Tibial nerve (tissue), 4 donors: Measurements from ENCODE around the gene HENMT1. TPM values are rescaled to one million over a fixed set of nuclear protein-coding genes. Genes with fewer than 3 reads are reported as not detected.

Experiments
- DNase-seq, 2 donors: peaks; one replicate each; pipeline ENCODE4 v3.0.0-alpha.2; 2019; ENCODE audit warnings: low spot score in 2 of 2
- H3K27ac ChIP-seq, 4 donors: fragments of 200-600 bp; sonication (generic) in 3 of 4; one replicate each; pipeline ENCODE4 v1.5.1; 2017 to 2019; ENCODE audit warnings: mild to moderate bottlenecking in 1 of 4
- H3K27me3 ChIP-seq, 2 donors: fragments of 200-600 bp; sonication (generic) in 1 of 2; one replicate each; pipeline versions ENCODE4 v1.5.1 to v1.6.0; 2017 to 2019
- H3K36me3 ChIP-seq, 3 donors: fragments of 200-600 bp; sonication (generic); one replicate each; pipeline ENCODE4 v1.5.1; 2018 to 2019
- H3K4me1 ChIP-seq, 4 donors: fragments of 200-600 bp; sonication (generic) in 3 of 4; one replicate each; pipeline ENCODE4 v1.5.1; 2017 to 2019
- H3K4me3 ChIP-seq, 4 donors: fragments of 200-600 bp; sonication (generic) in 3 of 4; one replicate each; pipeline ENCODE4 v1.5.1; 2017 to 2019; ENCODE audit warnings: mild to moderate bottlenecking in 1 of 4, moderate library complexity in 1 of 4
- H3K9me3 ChIP-seq, 4 donors: fragments of 200-600 bp; sonication (generic) in 3 of 4; one replicate each; pipeline ENCODE4 v1.5.1; 2017 to 2019
- CTCF ChIP-seq, 5 experiments: fragments of 200-600 bp in 3 of 5; fragments of 450-650 bp in 2 of 5; sonication (generic) in 3 of 5; IDR thresholded peaks; one replicate each; pipeline ENCODE4 v1.5.1; 2016 to 2019; ENCODE audit warnings: antibody characterized with exemption in 5 of 5, mild to moderate bottlenecking in 3 of 5, moderate library complexity in 2 of 5
- EP300 ChIP-seq, 2 donors: sonication (generic); formaldehyde crosslinking; IDR thresholded peaks; one replicate each; pipeline ENCODE4 v1.6.1; 2017; ENCODE audit warnings: antibody characterized with exemption in 2 of 2, mild to moderate bottlenecking in 1 of 2
- POLR2A ChIP-seq, 2 donors: fragments of 450-650 bp; IDR thresholded peaks; one replicate each; pipeline ENCODE4 v1.6.1; 2017; ENCODE audit warnings: antibody characterized with exemption in 2 of 2, mild to moderate bottlenecking in 2 of 2, moderate library complexity in 2 of 2
- WGBS, 2 donors: methylation state at CpG; one replicate each; pipeline ENCODE4 v1.1.5; 2018; 5-methylcytosine and 5-hydroxymethylcytosine counted together
- total RNA-seq, 4 donors: library from RNA; depleted of rRNA; stranded (reverse); fragments of >200 nt; gene quantifications; one replicate each; pipeline ENCODE4 v1.1.0, GENCODE V29; 2016

Gene HENMT1
- total RNA-seq, 4 donors from 2014 or later: 1.2 to 3.7 (median 2.4) TPM

- peaks cover 0 to 18% (median 0%) of the 10 kb centered on the region in 3 donors for H3K36me3 ChIP-seq
- H3K4me3 ChIP-seq: no peak overlapping the region
- H3K4me1 ChIP-seq: peaks cover 0 to 8% (median 0%) of the 10 kb centered on the region in 4 donors
- no peaks in the 10 kb centered on the region for H3K9me3 ChIP-seq
- H3K27me3 ChIP-seq: no peaks in the 10 kb centered on the region
- no peak for DNase-seq
- no peak for TF ChIP-seq EP300 (IDR thresholded peaks at IDR 0.05)
- no peak for TF ChIP-seq POLR2A (IDR thresholded peaks at IDR 0.05)
- TF ChIP-seq CTCF (IDR thresholded peaks at IDR 0.05): no peak
- H3K27ac ChIP-seq: no peak overlapping the region
These were observed 54.4 kb downstream of the HENMT1 start for GRCh38 chr1:108606478-108606877.

- peaks cover 0 to 8% (median 0%) of the 10 kb centered on the region in 4 donors for H3K4me1 ChIP-seq
- H3K4me3 ChIP-seq: no peak overlapping the region
- peaks cover 0 to 18% (median 0%) of the 10 kb centered on the region in 3 donors for H3K36me3 ChIP-seq
- H3K27me3 ChIP-seq: no peaks in the 10 kb centered on the region
- H3K9me3 ChIP-seq: no peaks in the 10 kb centered on the region
- H3K27ac ChIP-seq: no peak overlapping the region
- DNase-seq: no peak
- TF ChIP-seq EP300 (IDR thresholded peaks at IDR 0.05): no peak
These were observed 55.3 kb downstream of the HENMT1 start for GRCh38 chr1:108605633-108606032.

GRCh38 chr1:108601708-108602410 lies 59.0 kb downstream of the HENMT1 start:
- H3K4me3 ChIP-seq: no peak overlapping the region
- 88 to 95% methylated on average over 1 of the region's 1 CpG for WGBS, 2 donors
- H3K27ac ChIP-seq: no peak overlapping the region
- no peak for TF ChIP-seq EP300 (IDR thresholded peaks at IDR 0.05)
- H3K36me3 ChIP-seq: peaks cover 0 to 14% (median 0%) of the 10 kb centered on the region in 3 donors
- peaks cover 0 to 4% (median 0%) of the 10 kb centered on the region in 4 donors for H3K4me1 ChIP-seq
- H3K9me3 ChIP-seq: no peaks in the 10 kb centered on the region
- no peaks in the 10 kb centered on the region for H3K27me3 ChIP-seq
- no peak for DNase-seq

- Histone ChIP-seq H3K9me3 (no peaks in the 10 kb centered on the region), H3K4me3 (no peak overlapping the region), H3K27ac (no peak overlapping the region), H3K4me1 (peaks cover 0 to 17% (median 0%) of the 10 kb centered on the region in 4 donors), H3K36me3 (peaks cover 0 to 14% (median 0%) of the 10 kb centered on the region in 3 donors), H3K27me3 (no peaks in the 10 kb centered on the region)
- no peak for DNase-seq
- TF ChIP-seq EP300 (IDR thresholded peaks at IDR 0.05) (no peak), POLR2A (IDR thresholded peaks at IDR 0.05) (no peak), CTCF (IDR thresholded peaks at IDR 0.05) (no peak)
- 64 to 67% methylated on average over 4 of the region's 4 CpGs for WGBS, 2 donors
These were observed 60.4 kb downstream of the HENMT1 start for GRCh38 chr1:108600504-108600903.

- no peak overlapping the region for H3K4me3 ChIP-seq
- TF ChIP-seq CTCF (IDR thresholded peaks at IDR 0.05) (no peak), EP300 (IDR thresholded peaks at IDR 0.05) (no peak), POLR2A (IDR thresholded peaks at IDR 0.05) (no peak)
- DNase-seq: no peak
- H3K9me3 ChIP-seq: no peaks in the 10 kb centered on the region
- no peaks in the 10 kb centered on the region for H3K27me3 ChIP-seq
- H3K4me1 ChIP-seq: peaks cover 0 to 23% (median 0%) of the 10 kb centered on the region in 4 donors
- H3K36me3 ChIP-seq: peaks cover 0 to 5% (median 0%) of the 10 kb centered on the region in 3 donors
- H3K27ac ChIP-seq: no peak overlapping the region
- WGBS, 2 donors: 94 to 100% methylated on average over 1 of the region's 1 CpG
These were observed 62.6 kb downstream of the HENMT1 start for GRCh38 chr1:108598340-108598739.

Other genes with a start within 250 kb of the HENMT1 start
- gene NBPF6, start 210.8 kb downstream of the HENMT1 start, total RNA-seq: 1 to 10 TPM in 1 of 4 donors, not detected in 3; 1.2 TPM
- gene EEIG2, start 101.0 kb downstream of the HENMT1 start, total RNA-seq: 10 to 100 TPM; 14.1 to 20.5 (median 18.1) TPM
- gene PRPF38B, start 31.2 kb upstream of the HENMT1 start, total RNA-seq: 10 to 100 TPM; 25.7 to 34.1 (median 29.3) TPM
- not detected for gene FNDC7, start 51.8 kb upstream of the HENMT1 start, total RNA-seq
- 10 to 100 TPM; 51.0 to 75.8 (median 68.9) TPM for gene STXBP3, start 85.6 kb upstream of the HENMT1 start, total RNA-seq
- gene AKNAD1, start 196.0 kb upstream of the HENMT1 start, total RNA-seq: 1 to 10 TPM in 2 of 4 donors, under 1 TPM in 1, not detected in 1; 0.44 to 5.5 (median 4.6) TPM
- gene GPSM2, start 215.9 kb upstream of the HENMT1 start, total RNA-seq: 10 to 100 TPM; 31.2 to 72.2 (median 45.7) TPM